Peyer's patch (tissue), 4 donors: ENCODE measurements around the gene NCAM2. TPM values are rescaled to one million over a fixed set of nuclear protein-coding genes. Genes with fewer than 3 reads are reported as not detected.

ENCODE experiments used
- DNase-seq, 3 donors: peaks; one replicate each; pipeline ENCODE4 v3.0.0-alpha.2; 2017 to 2019
- H3K27ac ChIP-seq, 4 donors: fragments of 200-600 bp; sonication (generic); one replicate each; pipeline ENCODE4 v1.5.1; 2016 to 2019
- H3K27me3 ChIP-seq, 2 donors: fragments of 200-600 bp; sonication (generic); one replicate each; pipeline ENCODE4 v1.5.1; 2019
- H3K36me3 ChIP-seq, 3 donors: fragments of 200-600 bp; sonication (generic); one replicate each; pipeline ENCODE4 v1.5.1; 2016 to 2019
- H3K4me1 ChIP-seq, 4 donors: fragments of 200-600 bp; sonication (generic); one replicate each; pipeline ENCODE4 v1.5.1; 2016 to 2019
- H3K4me3 ChIP-seq, 4 donors: fragments of 200-600 bp; sonication (generic); 1 replicate in 3 of 4; 2 replicates in 1 of 4; pipeline ENCODE4 v1.5.1; 2016 to 2019; ENCODE audit warnings: mild to moderate bottlenecking in 1 of 4
- H3K9me3 ChIP-seq, 4 donors: fragments of 200-600 bp; sonication (generic); one replicate each; pipeline ENCODE4 v1.5.1; 2016 to 2019; ENCODE audit warnings: mild to moderate bottlenecking in 1 of 4
- CTCF ChIP-seq, 6 experiments: fragments of 450-650 bp in 4 of 6; fragments of 200-600 bp in 2 of 6; sonication (generic) in 1 of 6; IDR thresholded peaks; one replicate each; pipeline ENCODE4 v1.5.1; 2017 to 2019; ENCODE audit warnings: antibody characterized with exemption in 6 of 6, mild to moderate bottlenecking in 3 of 6, moderate library complexity in 1 of 6
- POLR2A ChIP-seq, 2 donors: fragments of 450-650 bp; IDR thresholded peaks; one replicate each; pipeline ENCODE4 v1.5.1; 2017; ENCODE audit warnings: antibody characterized with exemption in 2 of 2, mild to moderate bottlenecking in 2 of 2, moderate library complexity in 2 of 2
- total RNA-seq, 4 donors: library from RNA; depleted of rRNA; stranded (reverse); fragments of >200 nt; gene quantifications; one replicate each; pipeline ENCODE4 v1.1.0, GENCODE V29; 2016

The NCAM2 gene
- total RNA-seq, 4 donors from 2014 or later: 0.13 to 5.8 (median 0.60) TPM

GRCh38 chr21:21241391-21241790 lies 243.2 kb downstream of the NCAM2 start:
- TF ChIP-seq POLR2A (IDR thresholded peaks at IDR 0.05) (no peak), CTCF (IDR thresholded peaks at IDR 0.05) (no peak)
- Histone ChIP-seq H3K9me3 (no peaks in the 10 kb centered on the region), H3K27me3 (no peaks in the 10 kb centered on the region), H3K27ac (no peak overlapping the region), H3K4me1 (no peaks in the 10 kb centered on the region), H3K4me3 (no peak overlapping the region), H3K36me3 (no peaks in the 10 kb centered on the region)
- no peak for DNase-seq

GRCh38 chr21:21246007-21246406 lies 247.8 kb downstream of the NCAM2 start:
- no peak overlapping the region for H3K27ac ChIP-seq
- H3K4me1 ChIP-seq: no peaks in the 10 kb centered on the region
- no peak overlapping the region for H3K4me3 ChIP-seq
- DNase-seq: no peak
- no peaks in the 10 kb centered on the region for H3K36me3 ChIP-seq
- H3K9me3 ChIP-seq: no peaks in the 10 kb centered on the region
- no peak for TF ChIP-seq CTCF (IDR thresholded peaks at IDR 0.05)
- TF ChIP-seq POLR2A (IDR thresholded peaks at IDR 0.05): no peak
- H3K27me3 ChIP-seq: no peaks in the 10 kb centered on the region

- Histone ChIP-seq H3K4me1 (no peaks in the 10 kb centered on the region), H3K9me3 (no peaks in the 10 kb centered on the region), H3K36me3 (no peaks in the 10 kb centered on the region), H3K4me3 (no peak overlapping the region), H3K27me3 (no peaks in the 10 kb centered on the region), H3K27ac (no peak overlapping the region)
- TF ChIP-seq POLR2A (IDR thresholded peaks at IDR 0.05) (no peak), CTCF (IDR thresholded peaks at IDR 0.05) (no peak)
- no peak for DNase-seq
These were observed 249.2 kb downstream of the NCAM2 start for GRCh38 chr21:21247424-21247823.

- no peak for DNase-seq
- Histone ChIP-seq H3K4me3 (no peak overlapping the region), H3K9me3 (no peaks in the 10 kb centered on the region), H3K27ac (no peak overlapping the region), H3K27me3 (no peaks in the 10 kb centered on the region), H3K36me3 (no peaks in the 10 kb centered on the region), H3K4me1 (no peaks in the 10 kb centered on the region)
- TF ChIP-seq POLR2A (IDR thresholded peaks at IDR 0.05) (no peak), CTCF (IDR thresholded peaks at IDR 0.05) (no peak)
These were observed 263.8 kb downstream of the NCAM2 start for GRCh38 chr21:21262048-21262447.

GRCh38 chr21:21268061-21268471 lies 269.9 kb downstream of the NCAM2 start:
- Histone ChIP-seq H3K36me3 (no peaks in the 10 kb centered on the region), H3K4me1 (no peaks in the 10 kb centered on the region), H3K9me3 (no peaks in the 10 kb centered on the region), H3K4me3 (no peak overlapping the region), H3K27ac (no peak overlapping the region), H3K27me3 (no peaks in the 10 kb centered on the region)
- TF ChIP-seq POLR2A (IDR thresholded peaks at IDR 0.05) (no peak), CTCF (IDR thresholded peaks at IDR 0.05) (no peak)
- DNase-seq: no peak

- TF ChIP-seq CTCF (IDR thresholded peaks at IDR 0.05): no peak
- no peak for TF ChIP-seq POLR2A (IDR thresholded peaks at IDR 0.05)
- Histone ChIP-seq H3K4me3 (no peak overlapping the region), H3K27ac (no peak overlapping the region), H3K27me3 (no peaks in the 10 kb centered on the region), H3K36me3 (no peaks in the 10 kb centered on the region), H3K9me3 (no peaks in the 10 kb centered on the region), H3K4me1 (no peaks in the 10 kb centered on the region)
- DNase-seq: no peak
These were observed 270.7 kb downstream of the NCAM2 start for GRCh38 chr21:21268885-21269284.
